Caco-2 (cell line): ENCODE measurements around the gene MAP1LC3B2. TPM values are rescaled to one million over a fixed set of nuclear protein-coding genes. Genes with fewer than 3 reads are reported as not detected.
A peak's percentile ranks its signal among the peaks of the same experiment; 100 is the strongest.

Experiments used
- BruUV-seq: library from RNA; stranded (reverse); fragments of 400-500 nt; replicated peaks from 2 replicates; lab custom pipeline; 2021; lab: Mats Ljungman, UMichigan
- CTCF ChIA-PET: fragments of 300-600 bp; sonication (Branson Sonifier 250); formaldehyde crosslinking; loops from one replicate; lab custom pipeline; 2022; ENCODE audit warnings: antibody characterized with exemption; lab: Charles Lee
- POLR2A ChIA-PET: fragments of 300-600 bp; sonication (Branson Sonifier 250); formaldehyde crosslinking; loops from one replicate; lab custom pipeline; 2022; ENCODE audit warnings: antibody characterized with exemption; lab: Charles Lee
- DNase-seq, 2 experiments: peaks; one replicate each; pipeline versions ENCODE4 v3.0.0 to v3.0.0-alpha.2; 2020 to 2022
- H3K27me3 ChIP-seq: replicated peaks from 2 replicates; pipeline ENCODE4 v1.6.0; 2011; ENCODE audit warnings: low read length; ENCODE audit not compliant: control insufficient read depth, insufficient read depth
- H3K36me3 ChIP-seq: 2 replicates; pipeline ENCODE4 v1.5.1; 2011; ENCODE audit warnings: low read length; ENCODE audit not compliant: control insufficient read depth, insufficient read depth
- H3K4me1 ChIP-seq: fragments of 250-450 bp; sonication (Bioruptor Pico); 2 replicates; pipeline ENCODE4 v1.5.1; 2020; ENCODE audit warnings: mild to moderate bottlenecking
- H3K4me3 ChIP-seq: 2 replicates; pipeline ENCODE4 v1.5.1; 2011; ENCODE audit warnings: low read depth, mild to moderate bottlenecking, control low read depth, low read length
- H3K9me3 ChIP-seq: fragments of 250-450 bp; sonication (Bioruptor Pico); 2 replicates; pipeline ENCODE4 v1.5.1; 2020; ENCODE audit warnings: mild to moderate bottlenecking, moderate library complexity
- H3K27ac Mint-ChIP-seq: one replicate; pipeline ENCODE4 v1.8.0; 2022; ENCODE audit warnings: mixed read lengths; ENCODE audit not compliant: unreplicated experiment
- H3K27me3 Mint-ChIP-seq: one replicate; pipeline ENCODE4 v1.8.0; 2022; ENCODE audit warnings: mixed read lengths; ENCODE audit not compliant: insufficient read depth, unreplicated experiment
- H3K36me3 Mint-ChIP-seq: one replicate; pipeline ENCODE4 v1.8.0; 2022; ENCODE audit warnings: mild to moderate bottlenecking, mixed read lengths; ENCODE audit not compliant: insufficient read depth, unreplicated experiment
- H3K4me1 Mint-ChIP-seq: one replicate; pipeline ENCODE4 v1.8.0; 2022; ENCODE audit warnings: low read depth, mixed read lengths; ENCODE audit not compliant: unreplicated experiment
- H3K4me3 Mint-ChIP-seq: one replicate; pipeline ENCODE4 v1.8.0; 2022; ENCODE audit warnings: mild to moderate bottlenecking, moderate library complexity, mixed read lengths; ENCODE audit not compliant: unreplicated experiment
- H3K9me3 Mint-ChIP-seq: one replicate; pipeline ENCODE4 v1.8.0; 2022; ENCODE audit warnings: mixed read lengths; ENCODE audit not compliant: unreplicated experiment
- intact Hi-C: fragments of 100-400 bp; cut with micrococcal nuclease; formaldehyde crosslinking; loops from one replicate; pipeline ENCODE4 v1.10.0; 2022; ENCODE audit not compliant: unreplicated experiment
- total RNA-seq: library from RNA; stranded (reverse); gene quantifications from 2 replicates; pipeline ENCODE4 v1.2.3, GENCODE V29; 2022
- TF ChIP-seq, protein P1 (sequence below), 2 experiments: fragments of 200-600 bp in 1 of 2; IDR thresholded peaks; 1 replicate in 1 of 2; 2 replicates in 1 of 2; pipeline versions ENCODE4 v1.5.1 to v1.8.0; 2011 to 2022; ENCODE audit warnings: antibody characterized with exemption in 1 of 2, control low read depth in 1 of 2, inconsistent platforms in 1 of 2, low read depth in 1 of 2, low read length in 1 of 2, mild to moderate bottlenecking in 1 of 2, moderate library complexity in 1 of 2; ENCODE audit not compliant: insufficient read depth in 1 of 2, severe bottlenecking in 1 of 2, unreplicated experiment in 1 of 2

Gene MAP1LC3B2
- total RNA-seq, 1 experiment from 2014 or later: not detected

GRCh38 chr12:116552773-116553373 is 6.3 kb upstream of the MAP1LC3B2 start:
- Histone ChIP-seq H3K4me1 (no peaks in the 10 kb centered on the region), H3K9me3 (no peaks in the 10 kb centered on the region), H3K36me3 (no peaks in the 10 kb centered on the region), H3K4me3 (no peak overlapping the region), H3K27me3 (no peaks in the 10 kb centered on the region)
- Mint-ChIP-seq H3K27me3 (no peaks in the 10 kb centered on the region), H3K9me3 (no peaks in the 10 kb centered on the region), H3K4me3 (no peak overlapping the region), H3K36me3 (no peaks in the 10 kb centered on the region), H3K4me1 (peaks cover 7% of the 10 kb centered on the region), H3K27ac (no peak overlapping the region)
- no TSS peak for BruUV-seq
- ChIA-PET POLR2A (no interaction called here), CTCF (no interaction called here)
- intact Hi-C loops: no loop called here
- TF ChIP-seq, protein P1, sequence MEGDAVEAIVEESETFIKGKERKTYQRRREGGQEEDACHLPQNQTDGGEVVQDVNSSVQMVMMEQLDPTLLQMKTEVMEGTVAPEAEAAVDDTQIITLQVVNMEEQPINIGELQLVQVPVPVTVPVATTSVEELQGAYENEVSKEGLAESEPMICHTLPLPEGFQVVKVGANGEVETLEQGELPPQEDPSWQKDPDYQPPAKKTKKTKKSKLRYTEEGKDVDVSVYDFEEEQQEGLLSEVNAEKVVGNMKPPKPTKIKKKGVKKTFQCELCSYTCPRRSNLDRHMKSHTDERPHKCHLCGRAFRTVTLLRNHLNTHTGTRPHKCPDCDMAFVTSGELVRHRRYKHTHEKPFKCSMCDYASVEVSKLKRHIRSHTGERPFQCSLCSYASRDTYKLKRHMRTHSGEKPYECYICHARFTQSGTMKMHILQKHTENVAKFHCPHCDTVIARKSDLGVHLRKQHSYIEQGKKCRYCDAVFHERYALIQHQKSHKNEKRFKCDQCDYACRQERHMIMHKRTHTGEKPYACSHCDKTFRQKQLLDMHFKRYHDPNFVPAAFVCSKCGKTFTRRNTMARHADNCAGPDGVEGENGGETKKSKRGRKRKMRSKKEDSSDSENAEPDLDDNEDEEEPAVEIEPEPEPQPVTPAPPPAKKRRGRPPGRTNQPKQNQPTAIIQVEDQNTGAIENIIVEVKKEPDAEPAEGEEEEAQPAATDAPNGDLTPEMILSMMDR (IDR thresholded peaks at IDR 0.05; ENCODE audit: insufficient read depth in 1 of 2, low read depth in 1 of 2, low read length in 1 of 2, severe bottlenecking in 1 of 2, unreplicated experiment in 1 of 2): no peak
- DNase-seq: no peak

GRCh38 chr12:116556356-116556952 is 2.7 kb upstream of the MAP1LC3B2 start:
- BruUV-seq: no TSS peak
- TF ChIP-seq, protein P1 (IDR thresholded peaks at IDR 0.05; ENCODE audit: insufficient read depth in 1 of 2, low read depth in 1 of 2, low read length in 1 of 2, severe bottlenecking in 1 of 2, unreplicated experiment in 1 of 2): no peak
- Histone ChIP-seq H3K4me1 (peaks cover 17% of the 10 kb centered on the region), H3K36me3 (no peaks in the 10 kb centered on the region), H3K4me3 (no peak overlapping the region), H3K27me3 (no peaks in the 10 kb centered on the region), H3K9me3 (no peaks in the 10 kb centered on the region)
- POLR2A ChIA-PET: no interaction called here
- DNase-seq: no peak
- no peak overlapping the region for H3K4me3 Mint-ChIP-seq
- CTCF ChIA-PET: no interaction called here
- H3K27ac Mint-ChIP-seq: peak overlapping the region; percentile 41
- peaks cover 20% of the 10 kb centered on the region for H3K4me1 Mint-ChIP-seq
- H3K27me3 Mint-ChIP-seq: no peaks in the 10 kb centered on the region
- no peaks in the 10 kb centered on the region for H3K9me3 Mint-ChIP-seq
- intact Hi-C loops: no loop called here
- peaks cover 8% of the 10 kb centered on the region for H3K36me3 Mint-ChIP-seq

GRCh38 chr12:116556964-116557698 is 2.0 kb upstream of the MAP1LC3B2 start:
- BruUV-seq: no TSS peak
- CTCF ChIA-PET: no interaction called here
- H3K36me3 Mint-ChIP-seq: peaks cover 8% of the 10 kb centered on the region
- Histone ChIP-seq H3K4me3 (no peak overlapping the region), H3K9me3 (no peaks in the 10 kb centered on the region), H3K4me1 (peaks cover 17% of the 10 kb centered on the region), H3K36me3 (no peaks in the 10 kb centered on the region), H3K27me3 (no peaks in the 10 kb centered on the region)
- intact Hi-C loops: no loop called here
- TF ChIP-seq, protein P1 (IDR thresholded peaks at IDR 0.05; ENCODE audit: insufficient read depth in 1 of 2, low read depth in 1 of 2, low read length in 1 of 2, severe bottlenecking in 1 of 2, unreplicated experiment in 1 of 2): no peak
- no peaks in the 10 kb centered on the region for H3K27me3 Mint-ChIP-seq
- H3K9me3 Mint-ChIP-seq: no peaks in the 10 kb centered on the region
- peak overlapping the region; percentile 41 for H3K27ac Mint-ChIP-seq
- peaks cover 20% of the 10 kb centered on the region for H3K4me1 Mint-ChIP-seq
- no peak for DNase-seq
- POLR2A ChIA-PET: no interaction called here
- H3K4me3 Mint-ChIP-seq: no peak overlapping the region
